Measurements from ENCODE around the gene AJM1. TPM values are rescaled to one million over a fixed set of nuclear protein-coding genes. Genes with fewer than 3 reads are reported as not detected.

AJM1 gene
- total and polyA plus RNA-seq, 9 donors: 0.48 to 2.4 (median 1.2) TPM; not detected in 1

GRCh38 chr9:136826703-136827582, 15.3 kb upstream of the AJM1 start:
- Histone ChIP-seq H3K9me3 (no peaks in the 10 kb centered on the region), H3K4me3 (no peak overlapping the region), H3K36me3 (no peaks in the 10 kb centered on the region), H3K4me1 (ENCODE audit: insufficient read depth) (no peaks in the 10 kb centered on the region), H3K27me3 (no peaks in the 10 kb centered on the region), H3K27ac (no peak overlapping the region)
- WGBS, 3 donors: 88 to 92% (median 91%) methylated on average over 22 to 24 of the region's 24 CpGs
- TF ChIP-seq CTCF (IDR thresholded peaks at IDR 0.05): no peak
- no peak for TF ChIP-seq EP300 (IDR thresholded peaks at IDR 0.05)
- no peak for TF ChIP-seq POLR2A (IDR thresholded peaks at IDR 0.05)
- intact Hi-C loops (cut with DNase I): no loop called here
- peak in 3 of 5 donors; percentile 10 to 28 (median 27) for DNase-seq

GRCh38 chr9:136827794-136828473, 14.3 kb upstream of the AJM1 start:
- intact Hi-C loops (cut with DNase I): no loop called here
- Histone ChIP-seq H3K4me3 (no peak overlapping the region), H3K36me3 (no peaks in the 10 kb centered on the region), H3K27ac (no peak overlapping the region), H3K27me3 (no peaks in the 10 kb centered on the region), H3K9me3 (no peaks in the 10 kb centered on the region), H3K4me1 (ENCODE audit: insufficient read depth) (no peaks in the 10 kb centered on the region)
- TF ChIP-seq CTCF (IDR thresholded peaks at IDR 0.05) (no peak), POLR2A (IDR thresholded peaks at IDR 0.05) (no peak), EP300 (IDR thresholded peaks at IDR 0.05) (no peak)
- DNase-seq: no peak
- 85 to 96% (median 92%) methylated on average over 14 of the region's 14 CpGs for WGBS, 3 donors

GRCh38 chr9:136828474-136829140, 13.7 kb upstream of the AJM1 start:
- 91 to 95% (median 93%) methylated on average over 31 of the region's 31 CpGs for WGBS, 3 donors
- Histone ChIP-seq H3K4me1 (ENCODE audit: insufficient read depth) (no peaks in the 10 kb centered on the region), H3K9me3 (no peaks in the 10 kb centered on the region), H3K36me3 (no peaks in the 10 kb centered on the region), H3K27ac (no peak overlapping the region), H3K27me3 (no peaks in the 10 kb centered on the region), H3K4me3 (no peak overlapping the region)
- intact Hi-C loops (cut with DNase I): no loop called here
- TF ChIP-seq POLR2A (IDR thresholded peaks at IDR 0.05) (no peak), EP300 (IDR thresholded peaks at IDR 0.05) (no peak), CTCF (IDR thresholded peaks at IDR 0.05) (no peak)
- DNase-seq: peak in 1 of 5 donors; percentile 25

GRCh38 chr9:136829412-136829811, 12.9 kb upstream of the AJM1 start:
- intact Hi-C loops (cut with DNase I): no loop called here
- Histone ChIP-seq H3K9me3 (no peaks in the 10 kb centered on the region), H3K27ac (no peak overlapping the region), H3K27me3 (no peaks in the 10 kb centered on the region), H3K36me3 (no peaks in the 10 kb centered on the region), H3K4me1 (ENCODE audit: insufficient read depth) (no peaks in the 10 kb centered on the region), H3K4me3 (no peak overlapping the region)
- peak in 2 of 5 donors; percentile 8 to 18 for DNase-seq
- 85 to 90% (median 89%) methylated on average over 10 to 14 of the region's 14 CpGs for WGBS, 3 donors
- TF ChIP-seq EP300 (IDR thresholded peaks at IDR 0.05): no peak
- no peak for TF ChIP-seq POLR2A (IDR thresholded peaks at IDR 0.05)
- no peak for TF ChIP-seq CTCF (IDR thresholded peaks at IDR 0.05)

All from ovary (tissue), 9 donors.